Measurements from ENCODE around the gene PM20D1.

- TF ChIP-seq CTCF (IDR thresholded peaks at IDR 0.05; ENCODE audit: poor library complexity, severe bottlenecking) (peak; percentile 22), EP300 (conservative IDR thresholded peaks at IDR 0.05; ENCODE audit: poor library complexity, severe bottlenecking) (peak; percentile 43), EZH2 (IDR thresholded peaks at IDR 0.05; ENCODE audit: borderline replicate concordance, insufficient read depth, low read length, poor library complexity, severe bottlenecking) (no peak), TAF1 (IDR thresholded peaks at IDR 0.05; ENCODE audit: low read depth) (peak; percentile 33), POLR2AphosphoS5 (IDR thresholded peaks at IDR 0.05) (peak; percentile 53), SMC3 (conservative IDR thresholded peaks at IDR 0.05; ENCODE audit: poor library complexity) (peak; percentile 40), RAD21 (conservative IDR thresholded peaks at IDR 0.05) (peak; percentile 30)
- TF ChIP-seq, protein P1, sequence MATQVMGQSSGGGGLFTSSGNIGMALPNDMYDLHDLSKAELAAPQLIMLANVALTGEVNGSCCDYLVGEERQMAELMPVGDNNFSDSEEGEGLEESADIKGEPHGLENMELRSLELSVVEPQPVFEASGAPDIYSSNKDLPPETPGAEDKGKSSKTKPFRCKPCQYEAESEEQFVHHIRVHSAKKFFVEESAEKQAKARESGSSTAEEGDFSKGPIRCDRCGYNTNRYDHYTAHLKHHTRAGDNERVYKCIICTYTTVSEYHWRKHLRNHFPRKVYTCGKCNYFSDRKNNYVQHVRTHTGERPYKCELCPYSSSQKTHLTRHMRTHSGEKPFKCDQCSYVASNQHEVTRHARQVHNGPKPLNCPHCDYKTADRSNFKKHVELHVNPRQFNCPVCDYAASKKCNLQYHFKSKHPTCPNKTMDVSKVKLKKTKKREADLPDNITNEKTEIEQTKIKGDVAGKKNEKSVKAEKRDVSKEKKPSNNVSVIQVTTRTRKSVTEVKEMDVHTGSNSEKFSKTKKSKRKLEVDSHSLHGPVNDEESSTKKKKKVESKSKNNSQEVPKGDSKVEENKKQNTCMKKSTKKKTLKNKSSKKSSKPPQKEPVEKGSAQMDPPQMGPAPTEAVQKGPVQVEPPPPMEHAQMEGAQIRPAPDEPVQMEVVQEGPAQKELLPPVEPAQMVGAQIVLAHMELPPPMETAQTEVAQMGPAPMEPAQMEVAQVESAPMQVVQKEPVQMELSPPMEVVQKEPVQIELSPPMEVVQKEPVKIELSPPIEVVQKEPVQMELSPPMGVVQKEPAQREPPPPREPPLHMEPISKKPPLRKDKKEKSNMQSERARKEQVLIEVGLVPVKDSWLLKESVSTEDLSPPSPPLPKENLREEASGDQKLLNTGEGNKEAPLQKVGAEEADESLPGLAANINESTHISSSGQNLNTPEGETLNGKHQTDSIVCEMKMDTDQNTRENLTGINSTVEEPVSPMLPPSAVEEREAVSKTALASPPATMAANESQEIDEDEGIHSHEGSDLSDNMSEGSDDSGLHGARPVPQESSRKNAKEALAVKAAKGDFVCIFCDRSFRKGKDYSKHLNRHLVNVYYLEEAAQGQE (IDR thresholded peaks at IDR 0.05; ENCODE audit: borderline replicate concordance), result peak; percentile 22
Observed at GRCh38 chr1:205812878-205813754, 36.8 kb downstream of the PM20D1 start, which contains the start of gene SLC41A1.

Data from neural cell (in vitro differentiated cells).